GM18505 (cell line): ENCODE results near the gene ZBBX.

Source experiments
- ATAC-seq: cut with Tn5 transposase; IDR thresholded peaks from one replicate; pipeline ENCODE4 v1.9.1; 2021; ENCODE audit not compliant: unreplicated experiment
- POLR2A ChIP-seq: IDR thresholded peaks from 4 replicates; pipeline ENCODE4 v1.6.1; 2011; ENCODE audit warnings: borderline replicate concordance; ENCODE audit not compliant: insufficient read depth, insufficient read length; ENCODE audit errors: extremely low read depth

The ZBBX gene

GRCh38 chr3:167274141-167274874, 105.8 kb downstream of the ZBBX start:
- no peak for ATAC-seq
- TF ChIP-seq POLR2A, result no peak

- TF ChIP-seq POLR2A, result no peak
- no peak for ATAC-seq
Observed at GRCh38 chr3:167253037-167253436, 127.1 kb downstream of the ZBBX start.

GRCh38 chr3:167251678-167252077, 128.4 kb downstream of the ZBBX start:
- ATAC-seq, result no peak
- TF ChIP-seq POLR2A, result no peak

GRCh38 chr3:167246252-167246651, 133.8 kb downstream of the ZBBX start:
- ATAC-seq, result no peak
- TF ChIP-seq POLR2A, result no peak

GRCh38 chr3:167241048-167241845, 138.8 kb downstream of the ZBBX start:
- TF ChIP-seq POLR2A, result no peak
- ATAC-seq, result no peak

GRCh38 chr3:167228135-167228534, 152.0 kb downstream of the ZBBX start:
- TF ChIP-seq POLR2A, result no peak
- no peak for ATAC-seq

- TF ChIP-seq POLR2A, result no peak
- no peak for ATAC-seq
Observed at GRCh38 chr3:167225821-167226220, 154.3 kb downstream of the ZBBX start.

- ATAC-seq, result no peak
- TF ChIP-seq POLR2A, result no peak
Observed at GRCh38 chr3:167209011-167209410, 171.1 kb downstream of the ZBBX start.

- TF ChIP-seq POLR2A, result no peak
- no peak for ATAC-seq
Observed at GRCh38 chr3:167203062-167203461, 177.0 kb downstream of the ZBBX start.

- no peak for ATAC-seq
- no peak for TF ChIP-seq POLR2A
Observed at GRCh38 chr3:167198949-167199600, 181.0 kb downstream of the ZBBX start.
